Panc1 (cell line): Measurements from ENCODE around the gene MMRN2. TPM values are rescaled to one million over a fixed set of nuclear protein-coding genes. Genes with fewer than 3 reads are reported as not detected.

Source experiments
- ATAC-seq: fragments of 200-7000 bp; cut with Tn5 transposase; 2 replicates; pipeline ENCODE4 v1.9.1; 2020; ENCODE audit warnings: mild to moderate bottlenecking, moderate library complexity
- BruUV-seq: library from RNA; stranded (reverse); fragments of 400-500 nt; replicated peaks from 2 replicates; lab custom pipeline; 2021; lab: Mats Ljungman, UMichigan
- CTCF ChIA-PET: fragments of 300-600 bp; sonication (Branson Sonifier 250); formaldehyde crosslinking; loops from one replicate; lab custom pipeline; 2022; ENCODE audit warnings: antibody characterized with exemption; lab: Charles Lee
- POLR2A ChIA-PET: fragments of 300-600 bp; sonication (Branson Sonifier 250); formaldehyde crosslinking; loops from one replicate; lab custom pipeline; 2022; ENCODE audit warnings: antibody characterized with exemption; lab: Charles Lee
- DNase-seq: peaks from one replicate; pipeline ENCODE4 v3.0.0-alpha.2; 2010; ENCODE audit warnings: low read depth, low spot score
- H3K27ac ChIP-seq: 2 replicates; pipeline ENCODE4 v1.5.1; 2011; ENCODE audit warnings: mild to moderate bottlenecking, low read length, inconsistent platforms
- H3K27me3 ChIP-seq: fragments of 200-500 bp; sonication (Bioruptor generic); 2 replicates; pipeline ENCODE4 v1.6.0; 2014; ENCODE audit warnings: low read length, inconsistent platforms; ENCODE audit not compliant: control insufficient read depth, insufficient read depth
- H3K36me3 ChIP-seq: fragments of 200-500 bp; sonication (Bioruptor generic); 2 replicates; pipeline ENCODE4 v1.5.1; 2014; ENCODE audit warnings: inconsistent platforms, mild to moderate bottlenecking, low read length, moderate library complexity; ENCODE audit not compliant: control insufficient read depth, insufficient read depth
- H3K4me1 ChIP-seq: 2 replicates; pipeline ENCODE4 v1.5.1; 2011; ENCODE audit warnings: inconsistent platforms, mild to moderate bottlenecking, low read length, moderate library complexity; ENCODE audit not compliant: control insufficient read depth, insufficient read depth
- H3K4me3 ChIP-seq, 2 experiments: 2 replicates each; pipeline ENCODE4 v1.5.1; 2011 to 2012; ENCODE audit warnings: low read depth in 2 of 2, low read length in 2 of 2, mild to moderate bottlenecking in 2 of 2, inconsistent platforms in 1 of 2, moderate library complexity in 1 of 2
- H3K9me3 ChIP-seq: fragments of 200-500 bp; sonication (Bioruptor generic); 2 replicates; pipeline ENCODE4 v1.5.1; 2014; ENCODE audit warnings: low read depth, mild to moderate bottlenecking, inconsistent platforms, low read length, moderate library complexity; ENCODE audit not compliant: control insufficient read depth, insufficient read depth
- CTCF ChIP-seq: fragments of 450-650 bp; IDR thresholded peaks from 2 replicates; pipeline ENCODE4 v1.5.1; 2017; ENCODE audit warnings: mild to moderate bottlenecking
- POLR2AphosphoS5 ChIP-seq: IDR thresholded peaks from 2 replicates; pipeline ENCODE4 v1.6.1; 2012; ENCODE audit warnings: mild to moderate bottlenecking, low read depth, low read length, moderate library complexity
- REST ChIP-seq, 2 experiments: IDR thresholded peaks; 2 replicates each; pipeline ENCODE4 v1.6.1; 2011 to 2012; ENCODE audit warnings: low read depth in 2 of 2, control low read depth in 1 of 2, low read length in 1 of 2, mild to moderate bottlenecking in 1 of 2, moderate library complexity in 1 of 2; ENCODE audit not compliant: insufficient read depth in 1 of 2
- SIN3A ChIP-seq: IDR thresholded peaks from 2 replicates; pipeline ENCODE4 v1.6.1; 2012; ENCODE audit warnings: low read depth, mild to moderate bottlenecking, low read length, moderate library complexity, borderline replicate concordance; ENCODE audit not compliant: insufficient read depth
- TCF7L2 ChIP-seq: IDR thresholded peaks from 2 replicates; pipeline ENCODE4 v1.6.1; 2011; ENCODE audit warnings: mild to moderate bottlenecking, low read depth, low read length, inconsistent platforms
- in situ Hi-C: cut with HindIII; loops from 2 replicates; pipeline ENCODE4 v1.10.0; 2016; ENCODE audit warnings: low sequenced_read_pairs, low pct_unique_long_range_greater_than_20kb
- intact Hi-C: fragments of 100-400 bp; cut with micrococcal nuclease; formaldehyde crosslinking; loops from one replicate; pipeline ENCODE4 v1.10.0; 2022; ENCODE audit not compliant: unreplicated experiment
- total RNA-seq: library from RNA; stranded (reverse); gene quantifications from one replicate; pipeline ENCODE4 v1.2.1, GENCODE V29; 2021; ENCODE audit not compliant: unreplicated experiment

Gene MMRN2
- total RNA-seq, 1 experiment from 2014 or later, result 1.0 TPM

GRCh38 chr10:86929468-86930380 lies 27.7 kb downstream of the MMRN2 start:
- H3K4me3 ChIP-seq, result no peak overlapping the region
- in situ Hi-C loops (no loop called here), intact Hi-C loops (no loop called here)
- no peaks in the 10 kb centered on the region for H3K27me3 ChIP-seq
- no peaks in the 10 kb centered on the region for H3K9me3 ChIP-seq
- BruUV-seq, result no TSS peak
- CTCF ChIA-PET, result interaction anchor here (0.5 kb wide), 1 partner anchor 19 kb away, joined by 4 read pairs; no protein-coding TSS in a partner anchor
- TF ChIP-seq CTCF (no peak), SIN3A (no peak), TCF7L2 (no peak), POLR2AphosphoS5 (no peak), REST (IDR thresholded peaks at IDR 0.05; ENCODE audit: insufficient read depth in 1 of 2, low read depth in 2 of 2, low read length in 1 of 2) (no peak)
- H3K36me3 ChIP-seq, result peaks cover 2% of the 10 kb centered on the region; the same call in 1 of the 2 replicates
- ATAC-seq, result no peak
- H3K27ac ChIP-seq, result no peak overlapping the region
- no peaks in the 10 kb centered on the region for H3K4me1 ChIP-seq
- POLR2A ChIA-PET, result no interaction called here
- DNase-seq, result no peak

DNA sequence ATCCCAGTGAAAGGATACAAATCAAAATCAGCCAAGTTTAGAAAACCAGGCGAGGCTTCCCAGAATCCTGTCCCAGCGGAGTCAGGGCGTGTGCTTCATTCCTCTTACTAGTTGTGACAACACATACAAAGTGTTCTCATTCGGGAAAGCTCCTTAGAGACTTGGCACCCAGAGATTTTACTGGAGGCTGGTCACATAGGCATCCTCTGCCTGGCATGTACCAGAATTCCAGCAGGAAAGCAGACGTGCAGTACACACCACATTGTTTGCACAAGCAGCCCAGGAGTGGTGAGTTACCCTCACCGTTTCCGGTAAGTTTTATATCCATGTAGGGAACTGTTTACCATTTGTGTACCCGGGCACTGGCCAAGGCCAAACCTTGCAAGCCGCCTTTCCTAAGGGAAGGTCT lies 34.9 kb downstream of the MMRN2 start:
- DNase-seq, result no peak
- H3K9me3 ChIP-seq, result no peaks in the 10 kb centered on the region
- no peaks in the 10 kb centered on the region for H3K4me1 ChIP-seq
- intact Hi-C loops, result no loop called here
- peaks cover 9% of the 10 kb centered on the region for H3K36me3 ChIP-seq
- no peak for TF ChIP-seq REST (IDR thresholded peaks at IDR 0.05; ENCODE audit: insufficient read depth in 1 of 2, low read depth in 2 of 2, low read length in 1 of 2)
- no peak for TF ChIP-seq POLR2AphosphoS5
- TF ChIP-seq CTCF, result no peak
- TF ChIP-seq SIN3A, result no peak
- no peak for TF ChIP-seq TCF7L2
- no peaks in the 10 kb centered on the region for H3K27me3 ChIP-seq
- BruUV-seq, result no TSS peak
- no peak for ATAC-seq
- in situ Hi-C loops, result no loop called here
- H3K27ac ChIP-seq, result no peak overlapping the region
- H3K4me3 ChIP-seq, result no peak overlapping the region
- POLR2A ChIA-PET, result no interaction called here
- CTCF ChIA-PET, result no interaction called here
